A549 (cell line): ENCODE results near the gene PARG.
A peak's percentile ranks its signal among the peaks of the same experiment; 100 is the strongest.
"Not testable (repeated sequence)": the region's sequence is repeated elsewhere in the genome, so short reads cannot be mapped to it uniquely, and the experiment has no call there.

Experiments
- CTCF ChIP-seq: fragments of >200 bp; sonication (Bioruptor Twin); formaldehyde crosslinking; IDR thresholded peaks from 3 replicates; pipeline ENCODE4 v1.5.1; 2016
- HDAC2 ChIP-seq: fragments of 200-600 bp; sonication (generic); IDR thresholded peaks from 2 replicates; pipeline ENCODE4 v1.6.1; 2016
- KDM5A ChIP-seq: fragments of 200-600 bp; sonication (generic); IDR thresholded peaks from 2 replicates; pipeline ENCODE4 v1.6.1; 2016; ENCODE audit warnings: antibody characterized with exemption, mild to moderate bottlenecking
- MYC ChIP-seq: IDR thresholded peaks from 2 replicates; pipeline ENCODE4 v1.6.1; 2012; ENCODE audit warnings: mild to moderate bottlenecking, inconsistent platforms, low read length, improper control_type of control experiment, borderline replicate concordance
- POLR2A ChIP-seq: IDR thresholded peaks from 2 replicates; pipeline ENCODE4 v1.6.1; 2012; ENCODE audit warnings: mild to moderate bottlenecking, low read length
- REST ChIP-seq: fragments of 200-600 bp; sonication (generic); IDR thresholded peaks from 2 replicates; pipeline ENCODE4 v1.6.1; 2016; ENCODE audit warnings: antibody characterized with exemption, mild to moderate bottlenecking, moderate library complexity
- ZFP36 ChIP-seq: fragments of 450-650 bp; IDR thresholded peaks from 2 replicates; pipeline ENCODE4 v1.6.1; 2014; ENCODE audit warnings: borderline replicate concordance; ENCODE audit not compliant: partially characterized antibody

DNA sequence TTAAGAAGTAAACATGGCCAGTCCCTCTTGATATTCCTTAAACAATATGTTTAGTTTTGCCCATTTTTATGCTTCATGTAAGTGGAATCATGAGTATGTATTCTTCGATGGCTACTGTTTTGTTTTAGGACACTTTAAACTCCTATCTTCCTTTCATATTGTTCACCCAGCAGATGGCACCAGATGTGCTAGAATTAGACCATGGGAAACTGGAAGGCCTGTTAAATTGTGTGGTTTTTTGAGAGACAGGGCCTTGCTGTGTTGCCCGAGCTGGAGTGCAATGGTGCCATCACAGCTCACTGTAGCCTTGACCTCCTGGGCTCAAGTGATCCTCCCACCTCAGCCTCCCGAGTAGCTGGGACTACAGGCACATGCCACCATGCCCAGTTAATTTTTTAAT is 11.3 kb upstream of the PARG start:
- TF ChIP-seq CTCF, result 0 out of 3 replicates have a peak, but pooled peaks have one; percentile 14
- TF ChIP-seq MYC, REST, KDM5A, POLR2A, ZFP36, HDAC2: not testable (repeated sequence)
